IPS-18c (cell line): Measurements from ENCODE around the gene TNFSF8.

Experiments used
- H3K4me3 ChIP-seq: 2 replicates; pipeline ENCODE4 v1.7.0; 2013; ENCODE audit warnings: low read depth, mild to moderate bottlenecking, low read length, moderate library complexity; ENCODE audit not compliant: insufficient read depth
- H3K9me3 ChIP-seq: one replicate; pipeline ENCODE4 v1.6.1; 2013; ENCODE audit warnings: mild to moderate bottlenecking, low read length, moderate library complexity; ENCODE audit not compliant: control insufficient read depth, insufficient read depth

Gene TNFSF8, protein sequence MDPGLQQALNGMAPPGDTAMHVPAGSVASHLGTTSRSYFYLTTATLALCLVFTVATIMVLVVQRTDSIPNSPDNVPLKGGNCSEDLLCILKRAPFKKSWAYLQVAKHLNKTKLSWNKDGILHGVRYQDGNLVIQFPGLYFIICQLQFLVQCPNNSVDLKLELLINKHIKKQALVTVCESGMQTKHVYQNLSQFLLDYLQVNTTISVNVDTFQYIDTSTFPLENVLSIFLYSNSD

GRCh38 chr9:114930056-114930812, at the start of gene TNFSF8:
Gene TNFSF8, minus strand, starts transcription at chr9:114930591. Its CDS starts 288 bp downstream, at chr9:114930303.
- Histone ChIP-seq H3K4me3 (no peak within 1 kb of the TSS), H3K9me3 (no peaks in the 10 kb centered on the region)

DNA sequence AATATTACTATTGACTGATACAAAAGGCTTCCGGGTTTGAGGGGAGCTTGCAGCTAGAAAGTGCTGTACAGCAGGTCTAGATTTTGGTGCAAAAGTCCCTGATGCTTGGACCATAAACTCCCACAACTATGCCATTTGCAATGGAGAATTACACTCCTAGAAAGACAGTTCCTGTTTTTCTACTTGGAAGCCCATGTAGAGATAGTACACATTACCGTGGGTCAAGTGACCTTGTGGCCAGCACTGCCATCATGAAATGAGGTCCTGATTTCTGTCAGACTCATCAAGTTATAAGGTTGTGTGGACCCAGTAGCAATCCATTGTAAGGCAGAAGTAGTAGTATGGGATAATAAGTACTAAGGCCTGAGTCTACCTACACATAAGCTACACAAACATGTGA, 42.8 kb upstream of the TNFSF8 start:
- H3K4me3 ChIP-seq: no peak overlapping the region
- H3K9me3 ChIP-seq: peaks cover 2% of the 10 kb centered on the region

GRCh38 chr9:114972510-114973136, 42.2 kb upstream of the TNFSF8 start:
- Histone ChIP-seq H3K9me3 (peaks cover 1% of the 10 kb centered on the region), H3K4me3 (no peak overlapping the region)

GRCh38 chr9:114969269-114969668, 38.9 kb upstream of the TNFSF8 start:
- Histone ChIP-seq H3K9me3 (no peaks in the 10 kb centered on the region), H3K4me3 (no peak overlapping the region)

GRCh38 chr9:114968671-114969070, 38.3 kb upstream of the TNFSF8 start:
- no peak overlapping the region for H3K4me3 ChIP-seq
- no peaks in the 10 kb centered on the region for H3K9me3 ChIP-seq

DNA sequence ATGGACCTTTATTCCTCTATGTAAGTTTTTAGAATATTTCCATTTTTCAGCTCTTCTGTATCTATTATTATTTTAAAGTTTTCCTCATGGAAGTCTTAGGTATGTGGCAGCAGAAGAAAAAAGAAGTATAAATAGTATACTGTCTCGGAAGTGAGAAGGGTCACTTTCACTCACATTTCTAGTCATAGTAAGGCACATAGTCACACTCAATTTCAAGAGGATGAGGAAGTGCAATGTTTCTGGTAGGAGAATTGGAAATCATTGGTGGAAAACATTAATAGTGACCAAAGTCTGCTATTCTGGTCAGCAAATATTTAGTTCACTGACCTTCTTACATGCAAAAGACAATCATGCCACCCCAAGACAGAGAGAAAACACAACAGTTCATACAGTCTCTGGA, 35.2 kb upstream of the TNFSF8 start:
- peaks cover 6% of the 10 kb centered on the region for H3K9me3 ChIP-seq

GRCh38 chr9:114962809-114963208, 32.4 kb upstream of the TNFSF8 start:
- Histone ChIP-seq H3K9me3 (peaks cover 6% of the 10 kb centered on the region), H3K4me3 (no peak overlapping the region)

More for the DNA sequence above, 35.2 kb upstream of the TNFSF8 start:
- no peak overlapping the region for H3K4me3 ChIP-seq

DNA sequence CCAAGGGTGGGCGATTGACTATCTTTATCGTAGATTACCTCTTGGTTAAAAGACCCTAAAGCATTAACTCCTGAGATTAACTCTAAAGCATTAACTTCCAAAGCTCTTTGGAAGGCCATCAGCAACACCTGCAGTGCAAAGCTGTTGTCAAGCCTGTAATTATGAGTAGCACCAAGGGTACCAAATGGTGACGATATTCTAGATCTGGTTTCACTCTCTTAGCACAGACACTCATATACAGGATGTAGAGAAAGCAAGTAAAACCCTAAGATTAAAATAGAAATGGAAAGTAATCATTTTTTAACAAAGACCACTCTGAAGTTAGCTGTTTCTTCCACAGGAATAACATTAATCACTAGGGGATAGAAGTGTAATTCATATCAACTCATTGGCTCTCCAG, 29.9 kb upstream of the TNFSF8 start:
- no peak overlapping the region for H3K4me3 ChIP-seq

GRCh38 chr9:114958844-114959235, 28.4 kb upstream of the TNFSF8 start:
- no peak overlapping the region for H3K4me3 ChIP-seq
- peaks cover 6% of the 10 kb centered on the region for H3K9me3 ChIP-seq

More for the DNA sequence above, 29.9 kb upstream of the TNFSF8 start:
- peaks cover 6% of the 10 kb centered on the region for H3K9me3 ChIP-seq

- Histone ChIP-seq H3K4me3 (no peak overlapping the region), H3K9me3 (peaks cover 6% of the 10 kb centered on the region)
Measured at GRCh38 chr9:114958021-114958843, 27.8 kb upstream of the TNFSF8 start.

GRCh38 chr9:114957558-114957957, 27.2 kb upstream of the TNFSF8 start:
- Histone ChIP-seq H3K9me3 (peaks cover 5% of the 10 kb centered on the region), H3K4me3 (no peak overlapping the region)

DNA sequence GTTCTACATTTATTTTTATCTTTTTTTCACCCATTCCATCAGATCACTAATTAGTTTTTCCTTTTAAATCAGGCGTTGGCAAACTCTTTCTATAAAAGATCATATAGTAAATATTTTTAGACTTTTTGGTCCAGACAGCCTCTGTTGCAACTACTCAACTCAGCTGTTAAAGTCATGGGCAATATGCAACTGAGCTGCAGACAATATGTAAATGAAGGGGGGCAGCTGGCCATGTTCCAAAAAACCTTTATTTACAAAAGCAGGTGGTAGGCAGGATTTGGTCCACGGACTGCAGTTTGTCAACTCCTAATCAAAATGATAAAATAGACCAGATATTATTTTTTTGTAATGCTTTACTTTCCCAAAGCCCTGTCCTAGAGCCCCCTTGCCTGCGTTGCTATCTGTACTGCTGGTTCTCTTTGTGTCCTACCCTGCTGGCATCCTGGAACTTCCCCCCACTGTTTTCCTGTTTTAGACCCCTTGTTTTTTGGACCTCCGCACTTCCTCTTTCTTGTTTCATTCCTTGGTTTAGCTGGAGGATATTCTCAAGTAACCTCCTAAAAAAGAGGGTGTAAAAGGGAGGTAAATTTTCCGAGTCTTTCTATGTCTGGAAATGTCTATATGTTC, 24.7 kb upstream of the TNFSF8 start:
- Histone ChIP-seq H3K4me3 (no peak overlapping the region), H3K9me3 (no peaks in the 10 kb centered on the region)

DNA sequence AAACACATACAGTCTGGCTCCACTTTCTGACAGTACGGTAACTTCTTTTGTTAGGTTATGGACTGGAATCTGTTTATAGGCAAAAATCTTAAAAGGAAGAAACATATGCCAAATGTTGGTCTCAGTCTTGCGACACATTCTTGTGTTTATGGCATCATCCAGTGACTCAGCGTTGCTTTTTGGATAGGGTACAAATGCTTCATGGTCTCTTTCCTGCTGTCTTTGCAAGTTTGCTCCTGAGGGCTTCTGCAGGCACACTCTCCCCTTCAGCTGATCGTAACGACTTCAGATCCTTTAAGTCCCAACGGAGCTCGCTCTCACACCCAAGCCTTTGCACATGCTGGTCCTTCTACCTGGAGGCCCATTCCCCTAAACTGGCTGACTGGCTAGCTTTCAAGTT, 23.6 kb upstream of the TNFSF8 start:
- no peak overlapping the region for H3K4me3 ChIP-seq
- H3K9me3 ChIP-seq: no peaks in the 10 kb centered on the region

GRCh38 chr9:114953046-114953445, 22.7 kb upstream of the TNFSF8 start:
- no peak overlapping the region for H3K4me3 ChIP-seq
- H3K9me3 ChIP-seq: no peaks in the 10 kb centered on the region

DNA sequence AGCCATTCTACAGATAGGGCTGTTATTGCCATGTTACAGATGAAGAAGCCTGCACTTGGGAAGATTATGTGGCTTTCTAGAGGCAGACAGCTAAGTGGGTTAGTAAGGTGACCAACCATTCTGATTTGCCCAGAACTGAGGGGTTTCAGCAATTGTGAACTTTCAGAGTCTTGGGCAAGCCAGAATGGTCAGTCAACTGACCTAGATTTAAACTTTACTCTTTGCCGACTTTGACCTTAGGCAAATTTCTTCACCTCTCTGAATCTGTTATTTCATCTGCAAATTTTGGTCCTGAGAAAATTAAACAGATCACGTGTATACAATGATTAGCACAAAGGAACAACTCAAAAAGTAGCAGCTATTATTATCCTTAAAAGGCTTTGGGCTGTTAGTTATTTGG, 20.4 kb upstream of the TNFSF8 start:
- no peaks in the 10 kb centered on the region for H3K9me3 ChIP-seq
- H3K4me3 ChIP-seq: no peak overlapping the region

DNA sequence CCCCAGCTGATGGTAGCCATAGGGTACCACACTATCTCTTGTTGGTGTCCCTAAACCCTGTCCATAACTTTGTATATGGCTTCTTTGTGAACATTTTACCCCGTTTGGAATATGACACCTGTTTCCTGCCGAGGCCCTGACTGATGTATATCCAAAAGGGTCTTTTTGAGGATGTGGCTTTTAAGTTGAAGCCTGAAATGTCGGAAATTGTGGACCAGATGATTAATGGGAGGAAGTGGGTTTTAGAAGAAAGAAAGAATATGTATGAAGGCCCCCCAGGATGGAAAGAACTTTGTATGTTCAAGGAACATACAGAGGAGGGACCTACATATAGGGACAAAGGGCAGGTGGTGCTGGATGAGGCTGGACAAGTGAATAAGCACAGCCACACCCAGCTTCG, 16.7 kb upstream of the TNFSF8 start:
- Histone ChIP-seq H3K4me3 (no peak overlapping the region), H3K9me3 (no peaks in the 10 kb centered on the region)
